ENCODE data around the gene RIPOR2.

The RIPOR2 gene

GRCh38 chr6:24876499-24877465, 59.0 kb downstream of the RIPOR2 start:
- DNase-seq (ENCODE audit: low read depth, low spot score) = peak; percentile 92

DNA sequence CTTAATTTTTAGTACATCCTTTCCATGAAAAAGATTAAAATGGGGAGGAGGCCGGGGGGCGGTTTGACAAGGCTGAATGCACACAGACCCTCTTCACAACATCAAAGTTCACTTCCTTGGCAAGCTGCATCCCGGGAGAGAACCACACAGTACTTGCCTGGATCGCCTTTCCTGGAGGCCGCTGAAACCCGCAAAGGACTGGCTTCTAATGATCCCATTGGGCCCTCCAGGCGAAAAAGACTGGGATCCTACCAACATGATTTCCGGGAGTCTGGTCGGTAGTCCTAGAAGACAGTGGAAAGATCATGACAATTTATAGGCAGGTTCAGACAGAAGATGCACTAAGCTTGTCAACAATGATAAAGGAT, 60.2 kb downstream of the RIPOR2 start:
- DNase-seq (ENCODE audit: low read depth, low spot score) = no peak

GRCh38 chr6:24874776-24875533, 60.8 kb downstream of the RIPOR2 start:
- no peak for DNase-seq (ENCODE audit: low read depth, low spot score)

GRCh38 chr6:24874128-24874527, 61.6 kb downstream of the RIPOR2 start:
- DNase-seq (ENCODE audit: low read depth, low spot score) = no peak

- DNase-seq (ENCODE audit: low read depth, low spot score) = no peak
Measured at GRCh38 chr6:24872779-24873178, 63.0 kb downstream of the RIPOR2 start.

DNA sequence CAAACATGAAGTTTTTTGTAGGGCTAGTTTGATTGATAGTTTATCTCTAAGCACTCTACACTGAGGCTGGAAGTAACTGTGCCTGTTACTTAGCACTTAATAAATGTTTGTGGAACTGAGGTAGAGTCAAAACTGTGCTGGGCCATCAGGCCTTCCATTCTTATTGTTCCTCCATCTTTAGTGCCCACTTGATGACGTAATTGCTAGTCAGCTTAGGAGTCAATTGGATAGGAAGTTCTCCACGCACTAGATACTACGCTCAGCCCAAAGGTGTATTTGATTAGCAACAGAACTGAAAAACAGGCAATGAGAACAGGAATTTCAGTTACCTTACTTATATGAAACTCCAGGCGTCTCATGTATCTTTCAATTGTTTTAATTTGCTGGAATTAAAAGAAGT, 67.0 kb downstream of the RIPOR2 start:
- DNase-seq (ENCODE audit: low read depth, low spot score) = no peak

DNA sequence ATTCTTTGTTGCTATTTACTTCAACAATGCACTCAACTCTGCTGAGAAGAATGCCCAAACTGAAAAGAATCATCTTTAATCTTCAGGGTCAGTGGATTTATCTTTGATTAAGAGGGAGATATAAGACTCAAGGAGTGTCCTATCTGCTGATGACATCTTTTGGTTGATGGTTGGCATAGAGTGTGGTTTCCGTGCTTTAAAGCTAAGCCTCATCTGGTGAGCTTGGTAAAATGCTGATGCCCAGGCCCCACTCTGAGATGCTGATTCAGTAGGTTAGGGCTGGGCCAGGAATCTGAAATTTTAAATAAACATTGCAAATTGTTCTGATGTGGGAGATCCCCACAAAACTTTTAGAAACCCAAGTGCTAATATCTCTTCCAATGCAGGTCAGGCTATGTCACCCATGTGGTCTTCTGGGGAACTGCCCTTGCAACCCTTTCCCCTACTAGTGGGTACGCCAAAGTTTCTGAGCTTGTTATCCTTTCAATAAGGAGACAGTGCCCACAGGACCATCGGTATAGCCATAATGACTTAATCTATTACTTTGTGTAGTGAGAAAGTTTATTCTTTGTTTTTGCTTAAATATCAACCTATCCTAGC, 68.6 kb downstream of the RIPOR2 start:
- DNase-seq (ENCODE audit: low read depth, low spot score) = no peak

DNA sequence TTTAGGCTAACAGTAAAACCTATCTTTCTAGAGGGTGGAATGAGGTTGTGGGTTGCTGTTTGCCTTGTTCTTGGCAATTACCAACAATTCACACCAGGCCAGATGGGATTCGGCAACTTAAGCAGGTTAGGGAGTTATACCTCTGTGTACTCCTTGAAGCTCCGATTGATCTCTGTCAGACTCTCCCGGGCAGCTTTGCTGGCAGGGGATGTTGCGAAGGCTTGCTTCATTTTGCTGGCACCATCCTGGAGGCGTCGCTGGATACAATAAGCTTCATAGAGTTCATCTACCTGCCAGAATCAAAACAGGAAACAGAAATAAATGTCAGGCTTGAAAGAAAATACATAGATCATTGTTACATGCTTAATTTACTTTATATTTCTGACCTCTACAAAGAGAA, 70.6 kb downstream of the RIPOR2 start:
- DNase-seq (ENCODE audit: low read depth, low spot score) = no peak

DNA sequence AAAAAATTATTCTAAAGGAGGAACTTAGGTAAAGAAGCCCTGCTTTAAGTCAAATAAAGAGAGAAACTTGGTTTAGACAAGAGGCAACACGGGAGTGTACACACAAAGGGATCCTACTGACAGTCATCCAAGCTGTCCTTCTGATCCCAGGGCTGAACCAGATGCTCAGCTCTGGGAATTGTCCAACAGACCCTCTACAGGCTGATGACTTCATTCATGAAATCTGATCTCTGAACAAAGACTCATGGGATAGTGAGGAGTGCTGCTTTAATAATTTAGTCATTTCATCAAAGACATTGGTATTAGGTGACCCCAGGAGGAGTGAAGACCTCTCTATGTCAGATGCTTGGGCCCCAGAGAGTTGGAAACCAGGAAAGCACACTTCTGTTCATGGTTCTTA, 71.4 kb downstream of the RIPOR2 start:
- no peak for DNase-seq (ENCODE audit: low read depth, low spot score)

DNA sequence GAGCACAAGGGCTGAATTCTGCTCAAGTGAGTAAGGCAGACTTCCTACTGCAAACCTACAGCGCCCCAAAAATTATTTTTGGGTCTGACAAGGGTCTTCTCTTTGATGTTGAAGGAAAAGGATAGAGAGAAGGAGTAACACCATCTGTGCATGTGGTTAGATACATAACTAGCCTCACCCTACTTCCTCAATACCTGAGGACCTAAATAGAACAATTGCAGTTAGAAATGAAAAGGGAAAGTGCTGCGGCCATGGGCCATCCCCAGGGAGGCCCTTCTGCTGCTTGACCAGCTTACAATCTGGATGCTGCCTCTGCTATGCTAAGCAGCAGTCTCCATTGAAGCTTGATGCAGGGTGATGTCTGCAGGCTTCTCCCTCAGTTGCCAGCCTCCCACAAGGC, 73.8 kb downstream of the RIPOR2 start:
- DNase-seq (ENCODE audit: low read depth, low spot score) = no peak

DNA sequence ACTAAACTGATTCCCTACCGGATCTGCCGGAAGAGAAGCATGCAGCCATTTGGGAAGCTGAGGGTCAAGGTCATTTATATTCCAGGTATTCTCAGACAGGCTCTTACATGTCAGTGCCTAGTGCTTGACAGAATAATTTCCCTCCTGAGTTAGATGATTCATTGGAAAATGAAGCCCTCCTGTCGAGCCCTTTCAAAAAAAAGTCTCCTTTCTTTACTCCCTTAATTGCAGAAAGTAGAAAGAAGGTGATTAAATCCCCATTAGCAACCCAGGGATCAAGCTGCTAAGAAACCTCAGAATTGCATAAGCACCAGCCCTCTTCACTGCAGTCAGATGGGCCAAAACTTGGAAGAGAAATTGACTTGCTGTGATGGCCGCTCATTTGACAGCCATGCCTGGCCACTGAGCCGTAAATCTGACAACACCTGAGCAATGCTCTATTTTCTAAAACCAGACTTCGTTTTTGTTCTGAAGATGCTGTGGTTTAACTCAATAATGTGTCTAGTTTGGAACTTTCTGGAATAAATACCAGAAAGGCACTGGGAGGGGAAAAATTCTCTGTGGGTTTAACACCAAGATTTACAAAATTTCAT, 76.1 kb downstream of the RIPOR2 start:
- DNase-seq (ENCODE audit: low read depth, low spot score) = no peak

GRCh38 chr6:24859132-24859531, 76.6 kb downstream of the RIPOR2 start:
- DNase-seq (ENCODE audit: low read depth, low spot score) = no peak

- DNase-seq (ENCODE audit: low read depth, low spot score) = no peak
Measured at GRCh38 chr6:24858177-24858653, 77.5 kb downstream of the RIPOR2 start.

- no peak for DNase-seq (ENCODE audit: low read depth, low spot score)
Measured at GRCh38 chr6:24856901-24857670, 78.7 kb downstream of the RIPOR2 start.

DNA sequence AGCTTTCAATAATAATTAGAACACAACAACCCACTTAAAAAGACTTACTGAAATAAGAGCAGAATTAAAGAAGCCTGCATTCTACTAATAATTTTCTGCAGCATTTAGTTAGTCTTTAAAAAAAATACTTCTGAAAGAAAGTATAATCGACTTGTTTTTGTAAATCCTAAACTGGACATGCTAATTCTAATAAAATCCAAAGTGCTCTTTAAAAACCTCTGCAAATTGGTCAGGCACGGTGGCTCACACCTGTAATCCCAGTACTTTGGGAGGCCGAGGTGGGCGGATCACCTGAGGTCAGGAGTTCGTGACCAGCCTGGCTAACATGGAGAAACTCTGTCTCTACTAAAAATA, 79.5 kb downstream of the RIPOR2 start:
- DNase-seq (ENCODE audit: low read depth, low spot score) = no peak

GRCh38 chr6:24855395-24856245, 80.1 kb downstream of the RIPOR2 start:
- DNase-seq (ENCODE audit: low read depth, low spot score) = no peak

DNA sequence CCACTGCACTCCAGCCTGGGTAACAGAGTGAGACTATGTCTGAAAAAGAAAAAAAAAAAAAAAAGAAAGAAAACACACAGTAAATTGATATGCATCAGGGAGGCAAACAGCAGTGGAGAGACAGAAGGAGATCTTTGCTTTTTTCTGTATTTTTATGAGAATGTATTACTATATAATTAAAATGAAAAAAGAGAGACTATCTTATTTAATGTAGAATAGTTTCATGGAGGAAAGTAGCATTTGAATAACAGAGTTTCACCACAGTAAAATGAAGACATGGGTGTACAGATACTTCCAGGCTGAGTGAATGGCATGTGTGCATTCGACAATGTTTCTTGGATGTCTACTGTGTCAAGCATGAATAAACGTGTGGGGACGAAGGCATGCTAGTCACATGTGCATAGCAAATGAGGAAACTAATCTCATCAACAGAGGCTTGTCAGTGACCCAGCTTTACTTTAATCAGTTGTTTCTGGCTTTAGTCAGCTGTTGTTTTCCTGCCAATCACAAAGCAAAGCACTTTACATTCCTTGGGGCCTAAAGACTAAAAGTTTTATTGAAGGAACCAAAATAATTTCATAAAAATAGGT, 81.6 kb downstream of the RIPOR2 start:
- no peak for DNase-seq (ENCODE audit: low read depth, low spot score)

- no peak for DNase-seq (ENCODE audit: low read depth, low spot score)
Measured at GRCh38 chr6:24851086-24851485, 84.7 kb downstream of the RIPOR2 start.

DNA sequence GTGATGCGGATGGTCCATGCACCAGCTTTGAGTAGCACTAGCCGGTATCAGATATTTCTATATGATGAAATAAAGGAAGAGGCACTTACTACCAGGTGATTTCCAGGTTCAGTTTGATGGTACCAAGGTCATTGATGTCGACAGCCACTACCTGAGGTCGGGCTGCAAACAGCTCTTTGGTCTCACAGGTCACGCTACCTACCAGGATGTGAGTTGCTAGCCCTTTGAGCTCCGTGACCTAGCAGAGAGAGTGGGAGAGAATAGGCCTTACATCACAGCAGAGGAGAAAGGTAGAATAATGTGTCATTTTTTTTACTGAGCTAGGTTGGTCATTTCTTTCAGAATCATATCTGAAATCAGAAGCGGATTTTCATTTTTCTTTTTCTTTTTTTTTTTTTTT, 86.0 kb downstream of the RIPOR2 start:
- no peak for DNase-seq (ENCODE audit: low read depth, low spot score)

GRCh38 chr6:24848461-24848860, 87.3 kb downstream of the RIPOR2 start:
- no peak for DNase-seq (ENCODE audit: low read depth, low spot score)

Measured in iPS DF 19.7 (cell line).